ENCODE measurements around the gene PHYKPL. TPM values are rescaled to one million over a fixed set of nuclear protein-coding genes. Genes with fewer than 3 reads are reported as not detected.

Gene PHYKPL
- total and polyA plus RNA-seq, 2 of the 8 experiments (the other 6 are each of a cell fraction or from before 2014, with no cell fraction given) = 25.1 to 32.1 TPM

GRCh38 chr5:178272591-178272990 lies 40.0 kb upstream of the PHYKPL start:
- H4K20me1 ChIP-seq (replicated peaks in 1 of 2; ENCODE audit: control insufficient read depth in 1 of 2, insufficient read depth in 2 of 2, low read length in 2 of 2) = peaks cover 0 to 3% of the 10 kb centered on the region in 2 experiments
- no peak overlapping the region for H3K4ac ChIP-seq (replicated peaks; ENCODE audit: insufficient read length, low read depth, low read length)
- H3K23ac ChIP-seq (ENCODE audit: insufficient read length) = no peak overlapping the region
- no peak overlapping the region for H3K9ac ChIP-seq (replicated peaks in 1 of 4; ENCODE audit: extremely low read depth in 1 of 4, low read depth in 3 of 4, low read length in 3 of 4)
- no peak overlapping the region for H2AFZ ChIP-seq (ENCODE audit: low read length)
- H3K27me3 ChIP-seq (replicated peaks in 1 of 4; ENCODE audit: control insufficient read depth in 3 of 4, extremely low read depth in 1 of 4, insufficient read depth in 3 of 4, low read length in 3 of 4) = 0 out of 7 replicates have a peak, but pooled peaks cover 0 to 2% (median 0%) of the 10 kb centered on the region in 4 experiments
- H3K36me3 ChIP-seq (ENCODE audit: control insufficient read depth in 2 of 4, insufficient read depth in 4 of 4, low read length in 3 of 4) = no peaks in the 10 kb centered on the region
- H2AK5ac ChIP-seq (ENCODE audit: low read depth, low read length) = no peak overlapping the region
- TF ChIP-seq JUN (IDR thresholded peaks at IDR 0.05; ENCODE audit: low read depth, low read length) = no peak
- TF ChIP-seq TAF1 (IDR thresholded peaks at IDR 0.05; ENCODE audit: low read depth, low read length) = no peak
- no peak for TF ChIP-seq NRF1 (IDR thresholded peaks at IDR 0.05; ENCODE audit: low read depth, low read length)
- no peak for TF ChIP-seq CTCF (IDR thresholded peaks at IDR 0.05; ENCODE audit: control extremely low read depth in 1 of 3, insufficient read depth in 1 of 3, low read depth in 1 of 3, low read length in 3 of 3)
- TF ChIP-seq PHF8 (conservative IDR thresholded peaks at IDR 0.05; ENCODE audit: low read depth, low read length) = no peak
- TF ChIP-seq NANOG (IDR thresholded peaks at IDR 0.05; ENCODE audit: insufficient read depth, low read depth, low read length, poor library complexity, severe bottlenecking) = no peak
- no peak for TF ChIP-seq RXRA (IDR thresholded peaks at IDR 0.05; ENCODE audit: insufficient read depth, low read depth, low read length)
- TF ChIP-seq EZH2 (IDR thresholded peaks at IDR 0.05; ENCODE audit: low read depth, low read length, severe bottlenecking) = no peak
- no peak for TF ChIP-seq HDAC6 (IDR thresholded peaks at IDR 0.05; ENCODE audit: low read depth, low read length)
- H3K9me3 ChIP-seq (ENCODE audit: insufficient read depth in 2 of 2, low read depth in 1 of 2, low read length in 1 of 2) = no peaks in the 10 kb centered on the region
- H2BK5ac ChIP-seq (ENCODE audit: low read depth, low read length) = no peak overlapping the region
- DNase-seq (ENCODE audit: low read depth in 1 of 2, low spot score in 2 of 2) = no peak
- H2BK20ac ChIP-seq (ENCODE audit: low read length) = no peak overlapping the region
- no peak overlapping the region for H3K27ac ChIP-seq (ENCODE audit: low read depth, low read length)
- POLR2A ChIA-PET (ENCODE audit: partially characterized antibody) = interaction anchor here (1.1 kb wide), 1 partner anchor 19 kb away, joined by 3 read pairs; no protein-coding TSS in a partner anchor
- no peak for FAIRE-seq
- no peak overlapping the region for H4K5ac ChIP-seq (ENCODE audit: insufficient read length, low read depth, low read length)
- no peak overlapping the region for H3K4me3 ChIP-seq (ENCODE audit: extremely low read depth in 1 of 4, insufficient read depth in 2 of 4, low read depth in 3 of 4, low read length in 4 of 4)
- no peak overlapping the region for H4K91ac ChIP-seq (replicated peaks; ENCODE audit: insufficient read length, low read length)
- H2BK12ac ChIP-seq (ENCODE audit: low read depth, low read length) = no peak overlapping the region
- CTCF ChIA-PET (ENCODE audit: partially characterized antibody) = interaction anchor here (1.0 to 3.7 kb wide), 4 partner anchors 10 to 51 kb away, joined by 3 to 38 read pairs (median 6); no protein-coding TSS in a partner anchor
- H3K14ac ChIP-seq (ENCODE audit: insufficient read length) = no peak overlapping the region
- no peaks in the 10 kb centered on the region for H3K79me1 ChIP-seq (ENCODE audit: low read depth, low read length)
- H2BK15ac ChIP-seq (ENCODE audit: low read length) = no peak overlapping the region
- H2BK120ac ChIP-seq (replicated peaks; ENCODE audit: low read depth, low read length) = no peak overlapping the region
- 96% methylated on average over 8 of the region's 9 CpGs; no CpG with 5 or more reads in 1 of the 2 experiments for WGBS, 2 experiments (ENCODE audit: extremely low coverage in 1 of 2, insufficient coverage in 1 of 2, insufficient read length in 1 of 2, insufficient replicate concordance in 2 of 2, low coverage in 1 of 2, low lambda C conversion rate in 2 of 2, missing lambda C conversion rate in 1 of 2)
- peaks cover 6% of the 10 kb centered on the region; the same call in 1 of the 2 replicates for H3K23me2 ChIP-seq (ENCODE audit: low read depth, low read length)
- no peak overlapping the region for H3K18ac ChIP-seq (ENCODE audit: extremely low read depth, low read length)
- H3K79me2 ChIP-seq (ENCODE audit: control insufficient read depth in 1 of 2, insufficient read depth in 2 of 2, low read length in 2 of 2) = no peaks in the 10 kb centered on the region
- H4K8ac ChIP-seq (ENCODE audit: extremely low read depth, insufficient read depth, low read length) = no peak overlapping the region; the same call in 1 of the 2 replicates
- H3K4me1 ChIP-seq (replicated peaks in 1 of 4; ENCODE audit: control insufficient read depth in 3 of 4, insufficient read depth in 4 of 4, low read length in 3 of 4) = no peaks in the 10 kb centered on the region; a peak in 1 of 7 replicates
- H3K56ac ChIP-seq (replicated peaks; ENCODE audit: insufficient read length, low read depth, low read length) = no peak overlapping the region
- H3K4me2 ChIP-seq (ENCODE audit: insufficient read depth in 1 of 2, low read depth in 2 of 2, low read length in 2 of 2) = no peak overlapping the region
